Sigmoid colon (tissue), 7 donors: ENCODE data around the gene IL7R. TPM values are rescaled to one million over a fixed set of nuclear protein-coding genes. Genes with fewer than 3 reads are reported as not detected.

Experiments
- DNase-seq: peaks from one replicate; pipeline ENCODE4 v3.0.0-alpha.2; 2019
- H3K27ac ChIP-seq, 4 donors: fragments of 200-600 bp; sonication (generic); one replicate each; pipeline ENCODE4 v1.5.1; 2016 to 2019; ENCODE audit warnings: mild to moderate bottlenecking in 1 of 4
- H3K27me3 ChIP-seq, 3 donors: fragments of 200-600 bp; sonication (generic); one replicate each; pipeline ENCODE4 v1.5.1; 2019; ENCODE audit warnings: mild to moderate bottlenecking in 1 of 3
- H3K36me3 ChIP-seq, 4 donors: fragments of 200-600 bp; sonication (generic); one replicate each; pipeline ENCODE4 v1.5.1; 2016 to 2019
- H3K4me1 ChIP-seq, 4 donors: fragments of 200-600 bp; sonication (generic); one replicate each; pipeline ENCODE4 v1.5.1; 2017 to 2019
- H3K4me3 ChIP-seq, 4 donors: fragments of 200-600 bp; sonication (generic); one replicate each; pipeline ENCODE4 v1.5.1; 2017 to 2019; ENCODE audit warnings: mild to moderate bottlenecking in 2 of 4, moderate library complexity in 1 of 4
- H3K9me3 ChIP-seq, 4 donors: fragments of 200-600 bp in 3 of 4; sonication (generic) in 3 of 4; one replicate each; pipeline versions ENCODE4 v1.5.1 to v1.6.1; 2013 to 2019
- CTCF ChIP-seq, 4 experiments: fragments of 450-650 bp in 3 of 4; fragments of 200-600 bp in 1 of 4; IDR thresholded peaks; one replicate each; pipeline ENCODE4 v1.5.1; 2016 to 2019; ENCODE audit warnings: antibody characterized with exemption in 4 of 4, mild to moderate bottlenecking in 3 of 4, moderate library complexity in 2 of 4
- EP300 ChIP-seq, 4 donors: sonication (generic); formaldehyde crosslinking; IDR thresholded peaks; one replicate each; pipeline ENCODE4 v1.6.1; 2017; ENCODE audit warnings: antibody characterized with exemption in 4 of 4
- POLR2A ChIP-seq, 2 donors: fragments of 450-650 bp; IDR thresholded peaks; one replicate each; pipeline ENCODE4 v1.6.1; 2016; ENCODE audit warnings: antibody characterized with exemption in 2 of 2, mild to moderate bottlenecking in 2 of 2, moderate library complexity in 2 of 2
- POLR2AphosphoS5 ChIP-seq, 4 donors: sonication (generic); formaldehyde crosslinking; IDR thresholded peaks; one replicate each; pipeline ENCODE4 v1.6.1; 2017; ENCODE audit warnings: antibody characterized with exemption in 4 of 4
- WGBS, 2 donors: extraction: QIAGEN DNeasy Blood & Tissue Kit; methylation state at CpG; one replicate each; pipeline ENCODE4 v1.1.7; 2013; 5-methylcytosine and 5-hydroxymethylcytosine counted together
- intact Hi-C: fragments of 100-400 bp; cut with DNase I; formaldehyde crosslinking; loops from one replicate; pipeline ENCODE4 v1.15.1; 2023
- polyA plus RNA-seq, 3 donors: library from polyadenylated mRNA; stranded (reverse); fragments of 200-250 nt; gene quantifications; one replicate each; pipeline ENCODE4 v1.2.3, GENCODE V29; 2013
- total RNA-seq, 4 donors: library from RNA; depleted of rRNA; stranded (reverse); fragments of >200 nt; gene quantifications; one replicate each; pipeline ENCODE4 v1.1.0, GENCODE V29; 2016
- donor health status: healthy with polysubstance abuse.
- donor health status: Bipolar disorder and iron deficiency.
- donor health status: healthy.

IL7R gene
- total and polyA plus RNA-seq, 7 donors: 1.4 to 65.8 (median 3.1) TPM

DNA sequence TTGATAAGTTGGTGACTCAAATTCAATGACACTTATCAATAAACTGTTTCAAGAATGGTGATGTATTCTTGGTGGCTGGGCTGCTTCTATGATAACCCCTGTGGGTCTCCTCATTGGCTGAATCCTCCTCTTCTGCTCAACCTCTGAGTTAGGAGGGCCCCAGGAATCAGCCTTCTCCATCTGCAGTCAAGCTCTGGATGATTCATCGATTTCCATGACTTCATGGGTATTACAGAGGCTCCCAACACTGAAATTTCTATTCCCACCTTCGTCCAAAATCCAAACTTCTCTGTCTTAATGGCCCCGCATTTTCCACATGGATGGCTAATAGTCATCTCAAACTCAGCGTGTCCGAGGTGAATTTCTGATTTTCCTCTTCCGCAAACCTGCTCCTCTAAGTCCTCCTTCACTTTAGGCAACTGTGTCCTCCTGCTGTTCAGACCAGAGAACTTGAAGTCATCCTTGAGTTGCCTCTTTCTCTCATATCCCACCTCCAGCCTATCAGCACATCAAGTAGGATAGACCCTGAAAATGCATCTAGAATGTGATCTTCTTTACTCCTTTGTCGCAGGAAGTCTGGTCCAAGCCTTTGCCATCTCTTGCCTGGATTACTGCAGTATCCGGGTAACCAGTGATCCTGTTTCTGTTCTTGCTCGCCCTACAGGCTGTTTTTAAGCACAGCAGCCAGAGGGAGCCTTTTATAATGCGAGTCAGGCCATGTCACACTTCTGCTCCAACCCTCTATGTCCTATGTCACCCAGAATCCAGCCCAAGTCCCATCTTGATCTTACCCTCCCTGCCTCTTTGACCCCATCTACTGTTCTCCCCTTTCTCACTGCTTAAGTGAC is 41.4 kb upstream of the IL7R start:
- H3K27me3 ChIP-seq: no peaks in the 10 kb centered on the region
- no peaks in the 10 kb centered on the region for H3K4me1 ChIP-seq
- DNase-seq: no peak
- H3K36me3 ChIP-seq: no peaks in the 10 kb centered on the region
- WGBS, 2 donors: 75 to 87% methylated on average over 10 of the region's 10 CpGs
- no peak for TF ChIP-seq POLR2A (IDR thresholded peaks at IDR 0.05)
- no peak for TF ChIP-seq POLR2AphosphoS5 (IDR thresholded peaks at IDR 0.05)
- TF ChIP-seq CTCF (IDR thresholded peaks at IDR 0.05): peak in 1 of 4 experiments; percentile 6
- no peak for TF ChIP-seq EP300 (IDR thresholded peaks at IDR 0.05)
- intact Hi-C loops: no loop called here
- H3K27ac ChIP-seq: no peak overlapping the region
- no peaks in the 10 kb centered on the region for H3K9me3 ChIP-seq
- no peak overlapping the region for H3K4me3 ChIP-seq

GRCh38 chr5:35816881-35817521 is 39.7 kb upstream of the IL7R start:
- no peak overlapping the region for H3K4me3 ChIP-seq
- intact Hi-C loops: no loop called here
- no peak overlapping the region for H3K27ac ChIP-seq
- no peak for DNase-seq
- H3K27me3 ChIP-seq: no peaks in the 10 kb centered on the region
- TF ChIP-seq POLR2AphosphoS5 (IDR thresholded peaks at IDR 0.05): no peak
- no peak for TF ChIP-seq EP300 (IDR thresholded peaks at IDR 0.05)
- H3K36me3 ChIP-seq: no peaks in the 10 kb centered on the region
- H3K9me3 ChIP-seq: no peaks in the 10 kb centered on the region
- H3K4me1 ChIP-seq: no peaks in the 10 kb centered on the region
- 28 to 57% methylated on average over 4 of the region's 4 CpGs for WGBS, 2 donors

- Histone ChIP-seq H3K9me3 (no peaks in the 10 kb centered on the region), H3K4me1 (no peaks in the 10 kb centered on the region), H3K27ac (no peak overlapping the region), H3K27me3 (no peaks in the 10 kb centered on the region), H3K36me3 (no peaks in the 10 kb centered on the region), H3K4me3 (no peak overlapping the region)
- TF ChIP-seq CTCF (IDR thresholded peaks at IDR 0.05) (no peak), POLR2AphosphoS5 (IDR thresholded peaks at IDR 0.05) (no peak), EP300 (IDR thresholded peaks at IDR 0.05) (no peak), POLR2A (IDR thresholded peaks at IDR 0.05) (no peak)
- intact Hi-C loops: no loop called here
- WGBS, 2 donors: 61 to 78% methylated on average over 2 of the region's 2 CpGs
- no peak for DNase-seq
These were observed 37.7 kb upstream of the IL7R start for GRCh38 chr5:35819026-35819425.

DNA sequence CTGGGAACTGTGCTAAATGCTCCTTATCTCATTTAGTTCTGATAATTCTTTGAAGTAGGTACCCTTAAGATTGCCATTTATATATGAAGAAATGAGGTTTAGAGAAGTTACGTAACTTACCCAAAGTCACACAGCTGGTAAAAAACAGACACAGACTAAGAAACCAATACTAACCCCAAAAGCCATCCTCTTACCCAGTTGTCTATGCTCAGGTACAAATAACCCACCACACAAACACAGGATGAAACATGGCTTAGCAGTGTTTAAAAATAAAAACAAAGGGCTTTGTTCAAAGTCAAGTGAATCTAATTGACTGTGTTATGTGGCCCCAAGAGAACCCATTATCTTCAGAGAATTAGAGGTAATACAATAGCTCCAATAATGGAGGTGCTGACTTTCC is 37.0 kb upstream of the IL7R start:
- DNase-seq: no peak
- TF ChIP-seq EP300 (IDR thresholded peaks at IDR 0.05) (no peak), CTCF (IDR thresholded peaks at IDR 0.05) (no peak), POLR2AphosphoS5 (IDR thresholded peaks at IDR 0.05) (no peak), POLR2A (IDR thresholded peaks at IDR 0.05) (no peak)
- intact Hi-C loops: no loop called here
- 86 to 98% methylated on average over 1 of the region's 1 CpG for WGBS, 2 donors
- no peaks in the 10 kb centered on the region for H3K36me3 ChIP-seq
- no peaks in the 10 kb centered on the region for H3K27me3 ChIP-seq
- H3K4me3 ChIP-seq: no peak overlapping the region
- no peaks in the 10 kb centered on the region for H3K9me3 ChIP-seq
- H3K27ac ChIP-seq: no peak overlapping the region
- no peaks in the 10 kb centered on the region for H3K4me1 ChIP-seq

- WGBS, 2 donors: 58 to 68% methylated on average over 4 of the region's 4 CpGs
- Histone ChIP-seq H3K4me3 (no peak overlapping the region), H3K27me3 (no peaks in the 10 kb centered on the region), H3K9me3 (no peaks in the 10 kb centered on the region), H3K36me3 (no peaks in the 10 kb centered on the region), H3K4me1 (no peaks in the 10 kb centered on the region), H3K27ac (no peak overlapping the region)
- DNase-seq: no peak
- intact Hi-C loops: no loop called here
- TF ChIP-seq EP300 (IDR thresholded peaks at IDR 0.05): no peak
- no peak for TF ChIP-seq POLR2A (IDR thresholded peaks at IDR 0.05)
These were observed 36.0 kb upstream of the IL7R start for GRCh38 chr5:35820735-35821134.
